Measurements from ENCODE around the gene NPAS1. TPM values are rescaled to one million over a fixed set of nuclear protein-coding genes. Genes with fewer than 3 reads are reported as not detected.

NPAS1 gene
- polyA plus RNA-seq, 1 experiment: 4.6 TPM

DNA sequence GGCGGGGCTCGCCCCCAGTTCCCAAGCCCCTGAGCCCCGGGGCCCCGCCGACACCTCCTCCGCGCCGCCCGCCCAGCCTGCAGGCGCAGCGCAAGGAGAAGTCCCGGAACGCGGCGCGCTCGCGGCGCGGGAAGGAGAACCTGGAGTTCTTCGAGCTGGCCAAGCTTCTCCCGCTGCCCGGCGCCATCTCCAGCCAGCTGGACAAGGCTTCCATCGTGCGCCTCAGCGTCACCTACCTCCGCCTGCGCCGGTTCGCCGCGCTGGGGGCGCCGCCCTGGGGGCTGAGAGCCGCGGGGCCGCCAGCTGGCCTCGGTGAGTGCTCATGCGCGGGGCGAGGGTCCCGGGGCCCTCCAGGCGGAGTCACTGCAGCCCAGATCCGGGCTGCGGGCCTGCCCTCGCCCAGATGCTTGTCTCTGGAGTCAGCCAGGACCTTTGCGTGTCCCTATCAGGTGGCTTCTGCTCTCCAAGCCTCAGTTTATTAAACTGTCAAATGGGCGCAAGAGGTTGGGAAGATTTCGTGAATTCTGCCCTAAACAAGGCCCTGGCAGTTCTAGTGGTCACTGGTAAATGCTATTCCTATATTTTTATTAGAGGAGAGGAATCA is 2.0 kb downstream of the NPAS1 start:
- Histone ChIP-seq H3K36me3 (ENCODE audit: control insufficient read depth, insufficient read depth, low read length) (no peaks in the 10 kb centered on the region), H3K27me3 (ENCODE audit: control insufficient read depth, insufficient read depth, low read length) (peaks cover 9% of the 10 kb centered on the region; the same call in 1 of the 2 replicates), H3K4me3 (ENCODE audit: low read depth, low read length) (peak overlapping the region; percentile 47; the same call in 1 of the 2 replicates)
- ChIA-PET POLR2A (no interaction called here), CTCF (interaction anchor here (0.6 to 3.0 kb wide), 6 partner anchors 9 to 264 kb away, joined by 3 to 20 read pairs (median 4); partner anchors contain the start of gene ZC3H4)
- DNase-seq (ENCODE audit: low read depth): no peak
- no peak for TF ChIP-seq CTCF (IDR thresholded peaks at IDR 0.05; ENCODE audit: insufficient read depth, low read depth, low read length)

GRCh38 chr19:47022140-47022536 is 2.5 kb downstream of the NPAS1 start:
- H3K36me3 ChIP-seq (ENCODE audit: control insufficient read depth, insufficient read depth, low read length): no peaks in the 10 kb centered on the region
- H3K27me3 ChIP-seq (ENCODE audit: control insufficient read depth, insufficient read depth, low read length): peaks cover 11% of the 10 kb centered on the region; the same call in 1 of the 2 replicates
- DNase-seq (ENCODE audit: low read depth): no peak
- ChIA-PET POLR2A (no interaction called here), CTCF (interaction anchor here (0.6 to 3.0 kb wide), 4 partner anchors 9 to 91 kb away, joined by 3 to 20 read pairs (median 6); partner anchors contain the start of gene ZC3H4)
- TF ChIP-seq CTCF (IDR thresholded peaks at IDR 0.05; ENCODE audit: insufficient read depth, low read depth, low read length): no peak
- no peak overlapping the region for H3K4me3 ChIP-seq (ENCODE audit: low read depth, low read length)

DNA sequence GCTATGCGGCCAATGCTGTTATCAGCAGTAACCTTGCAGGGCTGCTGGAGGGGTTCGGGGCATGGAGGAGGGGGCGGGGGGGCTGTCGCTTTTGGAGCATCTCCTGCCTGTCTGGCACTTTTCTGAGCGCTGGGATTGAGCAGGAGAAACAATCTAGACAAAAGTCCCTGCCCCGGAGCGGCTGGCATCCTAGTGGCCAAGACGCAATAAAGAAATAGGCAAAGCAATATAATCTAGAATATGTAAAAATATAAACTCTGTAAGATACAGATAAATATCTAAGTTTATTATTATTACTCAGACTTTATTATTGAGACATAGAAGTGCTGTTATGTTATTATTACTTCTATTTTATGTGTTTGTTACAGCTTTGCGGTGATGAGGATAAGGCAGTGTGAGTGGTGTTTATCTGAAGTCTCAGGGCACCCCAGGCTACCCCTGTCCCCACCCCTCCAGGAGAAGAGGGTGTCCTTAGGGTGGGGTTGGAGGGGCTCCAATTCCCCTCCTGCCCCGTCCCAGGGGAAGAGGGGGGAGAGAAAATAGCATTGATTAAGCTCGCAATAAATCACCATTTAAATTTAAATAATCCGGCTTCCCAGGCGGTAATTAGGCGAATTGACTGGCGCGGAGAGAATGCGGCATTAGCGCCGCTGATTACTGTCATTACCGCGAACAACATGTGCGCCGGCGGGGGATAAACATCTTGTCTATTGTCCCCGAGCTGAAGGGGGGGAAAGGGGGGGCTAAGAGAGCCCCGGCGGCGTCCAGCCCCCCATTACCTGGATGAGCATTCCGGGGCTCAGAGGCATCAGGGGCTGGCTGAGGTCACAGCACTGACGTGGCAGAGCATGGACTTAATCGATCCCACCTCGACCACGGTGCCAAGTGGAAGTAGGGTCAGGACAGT is 3.2 kb downstream of the NPAS1 start:
- no peak for TF ChIP-seq CTCF (IDR thresholded peaks at IDR 0.05; ENCODE audit: insufficient read depth, low read depth, low read length)
- ChIA-PET CTCF (interaction anchor here (0.6 to 3.0 kb wide), 6 partner anchors 9 to 91 kb away, joined by 3 to 20 read pairs (median 6); partner anchors contain the start of gene ZC3H4), POLR2A (no interaction called here)
- Histone ChIP-seq H3K4me3 (ENCODE audit: low read depth, low read length) (no peak overlapping the region), H3K27me3 (ENCODE audit: control insufficient read depth, insufficient read depth, low read length) (peaks cover 12% of the 10 kb centered on the region), H3K36me3 (ENCODE audit: control insufficient read depth, insufficient read depth, low read length) (no peaks in the 10 kb centered on the region)
- no peak for DNase-seq (ENCODE audit: low read depth)

GRCh38 chr19:47023448-47023794 is 3.8 kb downstream of the NPAS1 start:
- Histone ChIP-seq H3K4me3 (ENCODE audit: low read depth, low read length) (no peak overlapping the region), H3K27me3 (ENCODE audit: control insufficient read depth, insufficient read depth, low read length) (peaks cover 14% of the 10 kb centered on the region), H3K36me3 (ENCODE audit: control insufficient read depth, insufficient read depth, low read length) (no peaks in the 10 kb centered on the region)
- no peak for DNase-seq (ENCODE audit: low read depth)
- CTCF ChIA-PET: interaction anchor here (1.0 to 3.0 kb wide), 4 partner anchors 10 to 90 kb away, joined by 3 to 20 read pairs (median 5); partner anchors contain the start of gene ZC3H4
- POLR2A ChIA-PET: no interaction called here
- TF ChIP-seq CTCF (IDR thresholded peaks at IDR 0.05; ENCODE audit: insufficient read depth, low read depth, low read length): no peak

- no peaks in the 10 kb centered on the region for H3K36me3 ChIP-seq (ENCODE audit: control insufficient read depth, insufficient read depth, low read length)
- ChIA-PET CTCF (interaction anchor here (0.6 to 1.4 kb wide), 3 partner anchors 11 to 54 kb away, joined by 3 read pairs; no protein-coding TSS in a partner anchor), POLR2A (no interaction called here)
- DNase-seq (ENCODE audit: low read depth): no peak
- no peak overlapping the region for H3K4me3 ChIP-seq (ENCODE audit: low read depth, low read length)
- TF ChIP-seq CTCF (IDR thresholded peaks at IDR 0.05; ENCODE audit: insufficient read depth, low read depth, low read length): no peak
- peaks cover 15% of the 10 kb centered on the region for H3K27me3 ChIP-seq (ENCODE audit: control insufficient read depth, insufficient read depth, low read length)
These were observed 4.9 kb downstream of the NPAS1 start for GRCh38 chr19:47024502-47024901.
